Fibroblast of the aortic adventitia (primary cell): ENCODE measurements around the gene ATP6V0E1. TPM values are rescaled to one million over a fixed set of nuclear protein-coding genes. Genes with fewer than 3 reads are reported as not detected.

Source experiments
- DNase-seq: peaks from one replicate; pipeline ENCODE4 v3.0.0-alpha.2; 2010; ENCODE audit warnings: low read depth
- H3K4me3 ChIP-seq: 2 replicates; pipeline ENCODE4 v1.5.1; 2011; ENCODE audit warnings: low read depth, mild to moderate bottlenecking, control low read depth, low read length, moderate library complexity
- total RNA-seq: library from RNA; depleted of rRNA; stranded (reverse); fragments of >200 nt; gene quantifications from 2 replicates; pipeline ENCODE4 v1.2.3, GENCODE V29; 2012; ENCODE audit warnings: low replicate concordance
- TF ChIP-seq, protein P1 (sequence below): IDR thresholded peaks from 2 replicates; pipeline ENCODE4 v1.5.1; 2011; ENCODE audit warnings: mild to moderate bottlenecking, low read length, control low read depth, inconsistent platforms; ENCODE audit not compliant: insufficient read depth

ATP6V0E1 gene
- total RNA-seq, 1 donor: 229 TPM

GRCh38 chr5:172946146-172946545 lies 37.4 kb upstream of the ATP6V0E1 start:
- DNase-seq: no peak
- TF ChIP-seq, protein P1, sequence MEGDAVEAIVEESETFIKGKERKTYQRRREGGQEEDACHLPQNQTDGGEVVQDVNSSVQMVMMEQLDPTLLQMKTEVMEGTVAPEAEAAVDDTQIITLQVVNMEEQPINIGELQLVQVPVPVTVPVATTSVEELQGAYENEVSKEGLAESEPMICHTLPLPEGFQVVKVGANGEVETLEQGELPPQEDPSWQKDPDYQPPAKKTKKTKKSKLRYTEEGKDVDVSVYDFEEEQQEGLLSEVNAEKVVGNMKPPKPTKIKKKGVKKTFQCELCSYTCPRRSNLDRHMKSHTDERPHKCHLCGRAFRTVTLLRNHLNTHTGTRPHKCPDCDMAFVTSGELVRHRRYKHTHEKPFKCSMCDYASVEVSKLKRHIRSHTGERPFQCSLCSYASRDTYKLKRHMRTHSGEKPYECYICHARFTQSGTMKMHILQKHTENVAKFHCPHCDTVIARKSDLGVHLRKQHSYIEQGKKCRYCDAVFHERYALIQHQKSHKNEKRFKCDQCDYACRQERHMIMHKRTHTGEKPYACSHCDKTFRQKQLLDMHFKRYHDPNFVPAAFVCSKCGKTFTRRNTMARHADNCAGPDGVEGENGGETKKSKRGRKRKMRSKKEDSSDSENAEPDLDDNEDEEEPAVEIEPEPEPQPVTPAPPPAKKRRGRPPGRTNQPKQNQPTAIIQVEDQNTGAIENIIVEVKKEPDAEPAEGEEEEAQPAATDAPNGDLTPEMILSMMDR: no peak
- no peak overlapping the region for H3K4me3 ChIP-seq

GRCh38 chr5:172949426-172949825 lies 34.1 kb upstream of the ATP6V0E1 start:
- no peak for DNase-seq
- TF ChIP-seq, protein P1: no peak
- no peak overlapping the region for H3K4me3 ChIP-seq

GRCh38 chr5:172950176-172950965 lies 33.2 kb upstream of the ATP6V0E1 start:
- DNase-seq: no peak
- TF ChIP-seq, protein P1: no peak
- no peak overlapping the region for H3K4me3 ChIP-seq

GRCh38 chr5:172951371-172952033 lies 32.1 kb upstream of the ATP6V0E1 start:
- TF ChIP-seq, protein P1: no peak
- DNase-seq: no peak
- H3K4me3 ChIP-seq: no peak overlapping the region

- H3K4me3 ChIP-seq: no peak overlapping the region
- peak; percentile 51 for DNase-seq
- TF ChIP-seq, protein P1: no peak
Observed at GRCh38 chr5:172952034-172952511, 31.5 kb upstream of the ATP6V0E1 start.

DNA sequence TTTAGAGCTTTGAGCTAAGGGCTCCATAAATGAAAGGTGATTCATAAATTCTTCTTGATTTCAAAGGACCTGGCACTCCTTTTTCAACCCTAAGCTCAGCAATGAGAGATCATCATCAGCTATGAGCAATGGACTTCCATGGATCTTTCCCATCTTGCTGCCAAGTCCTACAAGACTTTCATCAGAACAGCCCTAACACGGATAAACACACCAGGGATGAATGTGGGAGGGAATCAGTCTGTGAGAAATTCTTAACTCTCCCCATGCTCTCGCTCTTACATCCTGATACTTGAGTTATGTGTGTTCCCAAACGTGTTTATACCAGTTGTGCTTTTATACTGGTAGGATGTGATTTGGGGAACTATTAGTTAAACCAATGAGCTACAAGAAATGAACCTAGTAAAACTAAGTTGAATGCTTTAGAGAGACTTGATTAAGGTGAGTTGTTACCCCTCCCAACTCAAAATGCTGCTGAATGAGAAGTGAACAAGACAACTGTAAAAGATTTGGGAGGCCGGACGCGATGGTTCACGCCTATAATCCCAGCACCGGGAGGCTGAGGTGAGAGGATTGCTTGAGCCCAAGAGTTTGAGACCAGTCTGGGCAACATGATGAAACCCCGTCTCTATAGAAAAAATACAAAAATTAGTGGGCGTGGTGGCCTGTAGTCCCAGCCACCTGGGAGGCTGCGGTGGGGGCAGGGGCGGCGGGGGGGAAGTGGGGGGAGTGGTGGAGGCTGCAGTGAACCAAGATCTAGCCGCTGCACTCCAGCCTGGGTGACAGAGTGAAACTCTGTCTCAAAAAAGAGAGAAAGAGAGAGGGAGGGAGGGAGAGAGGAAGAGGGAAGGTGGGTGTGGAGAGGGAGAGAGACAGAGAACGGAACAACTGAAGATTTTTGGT lies 29.5 kb upstream of the ATP6V0E1 start:
- TF ChIP-seq, protein P1: no peak
- H3K4me3 ChIP-seq: no peak overlapping the region
- DNase-seq: peak; percentile 96
